ENCODE results near the gene DNAH10. TPM values are rescaled to one million over a fixed set of nuclear protein-coding genes. Genes with fewer than 3 reads are reported as not detected.

DNAH10 gene
- total and polyA plus RNA-seq, 8 donors, result 0.02 to 0.59 (median 0.09) TPM; not detected in 1

GRCh38 chr12:123767613-123768012 is 5.5 kb downstream of the DNAH10 start:
- TF ChIP-seq CTCF (IDR thresholded peaks at IDR 0.05), result no peak
- ATAC-seq (no peak), DNase-seq (no peak), FAIRE-seq (no peak)
- intact Hi-C loops (cut with DNase I), result no loop called here
- Histone ChIP-seq H3K36me3 (no peaks in the 10 kb centered on the region), H3K27ac (no peak overlapping the region), H3K4me1 (no peaks in the 10 kb centered on the region), H3K27me3 (no peaks in the 10 kb centered on the region), H3K4me3 (no peak overlapping the region), H3K9me3 (no peaks in the 10 kb centered on the region)
- WGBS, 2 donors, result 78 to 93% methylated on average over 9 of the region's 9 CpGs

- 58 to 61% methylated on average over 7 of the region's 7 CpGs for WGBS, 2 donors
- no peaks in the 10 kb centered on the region for H3K27me3 ChIP-seq
- no peaks in the 10 kb centered on the region for H3K4me1 ChIP-seq
- DNase-seq (no peak), ATAC-seq (no peak), FAIRE-seq (no peak)
- no peaks in the 10 kb centered on the region for H3K36me3 ChIP-seq
- no peak overlapping the region for H3K4me3 ChIP-seq
- no peak overlapping the region for H3K27ac ChIP-seq
- no peaks in the 10 kb centered on the region for H3K9me3 ChIP-seq
- intact Hi-C loops (cut with DNase I), result no loop called here
- TF ChIP-seq CTCF (IDR thresholded peaks at IDR 0.05), result no peak
Measured at GRCh38 chr12:123771261-123771660, 9.2 kb downstream of the DNAH10 start.

GRCh38 chr12:123772074-123772473 is 10.0 kb downstream of the DNAH10 start:
- FAIRE-seq (no peak), DNase-seq (no peak), ATAC-seq (no peak)
- Histone ChIP-seq H3K27ac (no peak overlapping the region), H3K27me3 (no peaks in the 10 kb centered on the region), H3K9me3 (no peaks in the 10 kb centered on the region), H3K4me1 (no peaks in the 10 kb centered on the region), H3K36me3 (no peaks in the 10 kb centered on the region), H3K4me3 (no peak overlapping the region)
- WGBS, 2 donors, result 81 to 82% methylated on average over 5 of the region's 5 CpGs
- TF ChIP-seq CTCF (IDR thresholded peaks at IDR 0.05), result no peak
- intact Hi-C loops (cut with DNase I), result no loop called here

- Histone ChIP-seq H3K9me3 (no peaks in the 10 kb centered on the region), H3K27ac (no peak overlapping the region), H3K27me3 (no peaks in the 10 kb centered on the region), H3K36me3 (no peaks in the 10 kb centered on the region), H3K4me1 (no peaks in the 10 kb centered on the region), H3K4me3 (no peak overlapping the region)
- ATAC-seq (no peak), FAIRE-seq (no peak), DNase-seq (no peak)
- 35 to 59% methylated on average over 1 of the region's 1 CpG for WGBS, 2 donors
- TF ChIP-seq CTCF (IDR thresholded peaks at IDR 0.05), result no peak
- intact Hi-C loops (cut with DNase I), result no loop called here
Measured at GRCh38 chr12:123773375-123773774, 11.3 kb downstream of the DNAH10 start.

GRCh38 chr12:123779551-123779950 is 17.4 kb downstream of the DNAH10 start:
- FAIRE-seq (no peak), DNase-seq (no peak), ATAC-seq (no peak)
- intact Hi-C loops (cut with DNase I), result no loop called here
- Histone ChIP-seq H3K27ac (no peak overlapping the region), H3K27me3 (no peaks in the 10 kb centered on the region), H3K9me3 (no peaks in the 10 kb centered on the region), H3K4me1 (no peaks in the 10 kb centered on the region), H3K4me3 (no peak overlapping the region), H3K36me3 (no peaks in the 10 kb centered on the region)
- TF ChIP-seq CTCF (IDR thresholded peaks at IDR 0.05), result no peak
